WTC11 (cell line): Measurements from ENCODE around the gene A2ML1. TPM values are rescaled to one million over a fixed set of nuclear protein-coding genes. Genes with fewer than 3 reads are reported as not detected.

ENCODE experiments used
- AFF4 ChIP-seq: sonication (generic); formaldehyde crosslinking; IDR thresholded peaks from 2 replicates; pipeline ENCODE4 v1.8.1; 2023; ENCODE audit warnings: mild to moderate bottlenecking, missing genetic modification reagents, borderline replicate concordance
- AR ChIP-seq: fragments of 250-450 bp; sonication (Bioruptor Pico); IDR thresholded peaks from 2 replicates; pipeline ENCODE4 v1.9.0; 2021; ENCODE audit warnings: mild to moderate bottlenecking
- ATF6 ChIP-seq: sonication (generic); formaldehyde crosslinking; IDR thresholded peaks from 2 replicates; pipeline ENCODE4 v1.8.1; 2023; ENCODE audit warnings: mild to moderate bottlenecking, missing genetic modification reagents
- CBFB ChIP-seq: sonication (generic); formaldehyde crosslinking; IDR thresholded peaks from 2 replicates; pipeline ENCODE4 v1.8.1; 2022; ENCODE audit warnings: mild to moderate bottlenecking, low read depth, missing genetic modification reagents
- CREM ChIP-seq: sonication (generic); formaldehyde crosslinking; IDR thresholded peaks from 2 replicates; pipeline ENCODE4 v1.8.1; 2022; ENCODE audit warnings: mild to moderate bottlenecking, missing genetic modification reagents, moderate library complexity
- GTF2I ChIP-seq: fragments of 250-450 bp; sonication (Bioruptor Pico); conservative IDR thresholded peaks from 2 replicates; pipeline ENCODE4 v1.4.0; 2021; ENCODE audit warnings: mild to moderate bottlenecking
- MLX ChIP-seq: sonication (generic); formaldehyde crosslinking; IDR thresholded peaks from 2 replicates; pipeline ENCODE4 v1.8.1; 2023; ENCODE audit warnings: mild to moderate bottlenecking, missing genetic modification reagents, moderate library complexity
- MXD4 ChIP-seq: fragments of 250-450 bp; sonication (Bioruptor Pico); IDR thresholded peaks from 2 replicates; pipeline ENCODE4 v1.8.0; 2021; ENCODE audit warnings: mild to moderate bottlenecking, moderate library complexity, borderline replicate concordance
- NR1H2 ChIP-seq: sonication (generic); formaldehyde crosslinking; IDR thresholded peaks from 2 replicates; pipeline ENCODE4 v1.9.0; 2021; ENCODE audit warnings: mild to moderate bottlenecking, moderate library complexity, missing genetic modification reagents
- SP1 ChIP-seq: sonication (generic); formaldehyde crosslinking; conservative IDR thresholded peaks from 2 replicates; pipeline ENCODE4 v1.8.1; 2022; ENCODE audit warnings: missing genetic modification reagents
- TP53 ChIP-seq: sonication (generic); formaldehyde crosslinking; IDR thresholded peaks from 2 replicates; pipeline ENCODE4 v1.8.1; 2023; ENCODE audit warnings: mild to moderate bottlenecking, missing genetic modification reagents
- USF2 ChIP-seq: sonication (generic); formaldehyde crosslinking; IDR thresholded peaks from 2 replicates; pipeline ENCODE4 v1.8.1; 2023; ENCODE audit warnings: mild to moderate bottlenecking, missing genetic modification reagents, moderate library complexity
- ZBTB43 ChIP-seq: sonication (generic); formaldehyde crosslinking; IDR thresholded peaks from 2 replicates; pipeline ENCODE4 v1.8.1; 2023; ENCODE audit warnings: mild to moderate bottlenecking, missing genetic modification reagents
- ZNF425 ChIP-seq: fragments of 250-450 bp; sonication (Bioruptor Pico); conservative IDR thresholded peaks from 2 replicates; pipeline ENCODE4 v1.9.0; 2021; ENCODE audit warnings: mild to moderate bottlenecking
- ZNF532 ChIP-seq: fragments of 250-450 bp; sonication (Bioruptor Pico); IDR thresholded peaks from 2 replicates; pipeline ENCODE4 v1.9.0; 2021; ENCODE audit warnings: mild to moderate bottlenecking, borderline replicate concordance
- total RNA-seq: library from RNA; stranded (reverse); gene quantifications from 3 replicates; pipeline ENCODE4 v1.2.3, GENCODE V29; 2021

A2ML1 gene
- total RNA-seq, 1 experiment from 2014 or later: 10.5 TPM

GRCh38 chr12:8796831-8797626, 25.4 kb upstream of the A2ML1 start (continued):
- peak; percentile 51; the same call in 1 of the 2 replicates for TF ChIP-seq AFF4 (CRISPR knock-in tag)
- TF ChIP-seq NR1H2 (CRISPR knock-in tag): no peak
- no peak for TF ChIP-seq MLX (CRISPR knock-in tag)
- TF ChIP-seq ATF6 (CRISPR knock-in tag): no peak
- TF ChIP-seq ZNF532: peak; percentile 38; the same call in 1 of the 2 replicates
- TF ChIP-seq CREM (CRISPR knock-in tag): 0 out of 2 replicates have a peak, but pooled peaks have one; percentile 23
- no peak for TF ChIP-seq GTF2I
- no peak for TF ChIP-seq MXD4 (CRISPR knock-in tag)
- 0 out of 2 replicates have a peak, but pooled peaks have one; percentile 7 for TF ChIP-seq USF2 (CRISPR knock-in tag)
- no peak for TF ChIP-seq CBFB (CRISPR knock-in tag)
- TF ChIP-seq SP1 (CRISPR knock-in tag): no peak
- TF ChIP-seq ZNF425 (CRISPR knock-in tag): peak; percentile 84
- TF ChIP-seq AR (CRISPR knock-in tag): peak; percentile 81
- no peak for TF ChIP-seq TP53 (CRISPR knock-in tag)
- no peak for TF ChIP-seq ZBTB43
